ENCODE measurements around the gene KLHL29. TPM values are rescaled to one million over a fixed set of nuclear protein-coding genes. Genes with fewer than 3 reads are reported as not detected.
A peak's percentile ranks its signal among the peaks of the same experiment; 100 is the strongest.

KLHL29 gene
- total RNA-seq, 1 donor from 2014 or later = 8.4 TPM

DNA sequence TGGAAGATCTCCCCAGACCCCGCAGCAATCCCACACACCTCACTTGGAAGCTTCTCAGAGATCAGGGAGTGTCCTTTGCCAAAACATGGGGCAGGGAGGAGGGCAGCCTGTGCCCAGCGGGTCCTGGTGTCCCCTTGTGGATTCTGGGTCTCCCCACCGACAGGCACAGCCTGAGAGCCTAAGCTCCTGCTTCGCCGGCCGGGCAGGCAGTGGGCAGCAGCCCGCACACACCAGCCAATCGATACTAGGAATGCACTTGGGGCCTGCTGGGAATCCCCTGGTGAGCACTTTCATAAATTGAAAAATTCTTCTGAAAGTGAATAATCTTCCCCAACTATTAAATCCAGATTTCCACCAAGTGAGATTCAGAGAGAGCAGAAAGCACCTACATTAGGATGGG lies 296.0 kb downstream of the KLHL29 start:
- DNase-seq (ENCODE audit: low read depth, low spot score) = no peak
- no peak for TF ChIP-seq CTCF (conservative IDR thresholded peaks at IDR 0.05)
- no peaks in the 10 kb centered on the region for H3K27me3 Mint-ChIP-seq (ENCODE audit: low read depth)
- no peak overlapping the region for H3K27ac Mint-ChIP-seq (ENCODE audit: unreplicated experiment)
- peaks cover 6% of the 10 kb centered on the region for H3K36me3 Mint-ChIP-seq (ENCODE audit: low read depth)
- H3K9me3 Mint-ChIP-seq = peaks cover 8% of the 10 kb centered on the region
- H3K4me1 Mint-ChIP-seq = peaks cover 22% of the 10 kb centered on the region
- H3K4me3 Mint-ChIP-seq = no peak overlapping the region

DNA sequence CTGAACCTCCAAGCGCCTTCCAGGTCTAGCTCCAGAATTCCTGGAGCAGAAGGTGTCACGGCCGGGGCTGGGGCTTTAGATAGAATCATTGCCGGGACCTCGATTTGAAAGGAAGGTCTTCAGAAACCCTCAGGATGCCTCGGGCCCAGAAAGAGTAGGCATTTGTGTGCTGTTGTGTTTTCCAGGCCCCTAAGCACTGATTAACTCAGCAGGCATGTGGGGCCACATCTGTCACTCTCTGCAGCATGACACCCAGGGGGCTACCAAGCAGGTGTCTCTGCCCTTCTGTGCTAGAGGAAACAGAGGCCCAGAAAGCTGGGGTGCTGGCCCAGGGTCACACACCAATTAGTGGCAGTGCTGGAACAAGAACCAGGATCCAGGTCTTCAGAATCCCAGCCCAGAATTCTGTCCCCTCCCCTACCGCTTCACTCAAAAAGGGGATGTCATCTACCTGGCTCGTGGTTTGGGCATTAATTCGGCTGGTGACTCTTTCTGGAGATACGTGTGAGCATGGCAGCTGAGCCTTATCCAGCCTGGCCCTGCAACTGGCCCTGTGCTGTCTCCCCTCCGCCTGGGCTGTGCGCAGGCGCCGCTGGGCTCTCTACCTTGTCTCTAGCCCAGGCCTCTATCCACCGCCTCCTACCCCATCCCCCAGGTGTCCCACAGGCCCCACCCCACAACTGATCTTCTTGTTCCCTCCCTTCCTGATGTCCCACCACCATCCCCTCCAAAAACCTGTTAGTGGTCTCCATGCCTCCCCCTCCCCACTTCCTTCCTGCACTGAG lies 296.6 kb downstream of the KLHL29 start:
- H3K36me3 Mint-ChIP-seq (ENCODE audit: low read depth) = peaks cover 7% of the 10 kb centered on the region
- H3K27ac Mint-ChIP-seq (ENCODE audit: unreplicated experiment) = peak overlapping the region; percentile 67
- no peak for DNase-seq (ENCODE audit: low read depth, low spot score)
- H3K4me3 Mint-ChIP-seq = no peak overlapping the region
- no peaks in the 10 kb centered on the region for H3K27me3 Mint-ChIP-seq (ENCODE audit: low read depth)
- peaks cover 22% of the 10 kb centered on the region for H3K4me1 Mint-ChIP-seq
- no peak for TF ChIP-seq CTCF (conservative IDR thresholded peaks at IDR 0.05)
- peaks cover 8% of the 10 kb centered on the region for H3K9me3 Mint-ChIP-seq

DNA sequence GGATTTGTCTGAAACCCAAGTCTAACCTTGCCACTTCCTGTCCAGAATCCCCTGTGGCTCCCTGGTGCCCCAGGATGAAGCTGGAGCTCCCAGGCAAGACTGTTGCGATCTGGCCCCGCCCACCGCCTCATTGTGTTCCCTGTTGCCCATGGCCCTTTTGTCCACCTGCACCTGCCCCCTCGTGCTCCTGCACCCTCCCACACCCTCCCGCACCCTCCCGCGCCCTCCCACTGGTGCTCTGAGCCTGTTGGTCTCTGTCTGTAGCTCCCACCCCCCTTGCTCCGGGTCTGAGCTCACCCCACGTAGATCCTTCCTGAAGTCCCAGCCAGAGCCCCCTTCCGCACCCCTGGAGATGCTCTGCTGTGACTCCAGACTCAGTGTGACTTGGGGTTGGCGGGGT lies 297.5 kb downstream of the KLHL29 start:
- peak overlapping the region; percentile 67 for H3K27ac Mint-ChIP-seq (ENCODE audit: unreplicated experiment)
- TF ChIP-seq CTCF (conservative IDR thresholded peaks at IDR 0.05) = no peak
- H3K9me3 Mint-ChIP-seq = peaks cover 8% of the 10 kb centered on the region
- H3K36me3 Mint-ChIP-seq (ENCODE audit: low read depth) = peaks cover 5% of the 10 kb centered on the region
- H3K4me1 Mint-ChIP-seq = peaks cover 22% of the 10 kb centered on the region
- no peaks in the 10 kb centered on the region for H3K27me3 Mint-ChIP-seq (ENCODE audit: low read depth)
- no peak for DNase-seq (ENCODE audit: low read depth, low spot score)
- H3K4me3 Mint-ChIP-seq = no peak overlapping the region

GRCh38 chr2:23683001-23683400 lies 298.0 kb downstream of the KLHL29 start:
- Mint-ChIP-seq H3K27me3 (ENCODE audit: low read depth) (no peaks in the 10 kb centered on the region), H3K9me3 (peaks cover 8% of the 10 kb centered on the region), H3K4me1 (peaks cover 22% of the 10 kb centered on the region), H3K4me3 (no peak overlapping the region), H3K36me3 (ENCODE audit: low read depth) (peaks cover 5% of the 10 kb centered on the region), H3K27ac (ENCODE audit: unreplicated experiment) (no peak overlapping the region)
- no peak for TF ChIP-seq CTCF (conservative IDR thresholded peaks at IDR 0.05)
- DNase-seq (ENCODE audit: low read depth, low spot score) = no peak

GRCh38 chr2:23684395-23685176 lies 299.6 kb downstream of the KLHL29 start:
- H3K9me3 Mint-ChIP-seq = peaks cover under 1% of the 10 kb centered on the region
- no peak for TF ChIP-seq CTCF (conservative IDR thresholded peaks at IDR 0.05)
- no peak for DNase-seq (ENCODE audit: low read depth, low spot score)
- no peaks in the 10 kb centered on the region for H3K27me3 Mint-ChIP-seq (ENCODE audit: low read depth)
- H3K27ac Mint-ChIP-seq (ENCODE audit: unreplicated experiment) = no peak overlapping the region
- H3K36me3 Mint-ChIP-seq (ENCODE audit: low read depth) = peaks cover 5% of the 10 kb centered on the region
- H3K4me1 Mint-ChIP-seq = peaks cover 25% of the 10 kb centered on the region
- no peak overlapping the region for H3K4me3 Mint-ChIP-seq
